Measurements from ENCODE around the gene ECD. TPM values are rescaled to one million over a fixed set of nuclear protein-coding genes. Genes with fewer than 3 reads are reported as not detected.

The ECD gene
- polyA plus RNA-seq, 2 of the 4 experiments (the other 2 are of a cell fraction), result 26.5 to 53.6 TPM

GRCh38 chr10:73168465-73168803 lies 626 bp upstream of the ECD start (continued):
- no peak for TF ChIP-seq MAFK (IDR thresholded peaks at IDR 0.05; ENCODE audit: partially characterized antibody)
- no peak for TF ChIP-seq MAX (IDR thresholded peaks at IDR 0.05)
- no peak for TF ChIP-seq EHF (CRISPR knock-in tag; IDR thresholded peaks at IDR 0.05)
- TF ChIP-seq BHLHE40 (IDR thresholded peaks at IDR 0.05; ENCODE audit: low read depth, low read length), result no peak

- POLR2A ChIA-PET, result interaction anchor here (0.6 to 1.7 kb wide), 2 partner anchors 25 to 79 kb away, joined by 4 to 13 read pairs; partner anchors contain the start of gene DNAJC9
- ATAC-seq, result no peak
- peak overlapping the region; percentile 68 for H3K4me3 ChIP-seq
- CTCF ChIA-PET, result no interaction called here
- no peaks in the 10 kb centered on the region for H3K9me3 ChIP-seq
- FAIRE-seq, result no peak
- 9% methylated on average over 5 of the region's 5 CpGs for WGBS (ENCODE audit: missing lambda C conversion rate)
- peak in 1 of 2 experiments; percentile 11 for DNase-seq (ENCODE audit: low read depth in 1 of 2, low spot score in 1 of 2)
- 0 out of 3 replicates have a peak, but pooled peaks cover 6% of the 10 kb centered on the region for H3K4me1 ChIP-seq
- no peak for TF ChIP-seq CHD2 (IDR thresholded peaks at IDR 0.05; ENCODE audit: low read length, partially characterized antibody)
- no peak for TF ChIP-seq FOXS1 (CRISPR knock-in tag; IDR thresholded peaks at IDR 0.05)
- no peak for TF ChIP-seq MAFK (IDR thresholded peaks at IDR 0.05; ENCODE audit: partially characterized antibody)
- no peak for TF ChIP-seq HEYL (CRISPR knock-in tag; IDR thresholded peaks at IDR 0.05)
- TF ChIP-seq PHF8 (IDR thresholded peaks at IDR 0.05; ENCODE audit: borderline replicate concordance, low read depth), result no peak
- peak overlapping the region; percentile 77 to 95 for H3K27ac ChIP-seq
- H3K4me2 ChIP-seq, result peak overlapping the region; percentile 68
These were observed 388 bp downstream of the ECD start for GRCh38 chr10:73167458-73167782.

- Histone ChIP-seq H3K4me2 (peak overlapping the region; percentile 68), H3K4me1 (0 out of 3 replicates have a peak, but pooled peaks cover 6% of the 10 kb centered on the region), H3K4me3 (peak overlapping the region; percentile 68), H3K27ac (no peak overlapping the region), H3K9me3 (peaks cover under 1% of the 10 kb centered on the region; the same call in 1 of the 3 replicates)
- ATAC-seq, result no peak
- no peak for FAIRE-seq
- ChIA-PET POLR2A (no interaction called here), CTCF (no interaction called here)
- no peak for TF ChIP-seq CHD4 (IDR thresholded peaks at IDR 0.05; ENCODE audit: borderline replicate concordance)
- TF ChIP-seq KDM1A (IDR thresholded peaks at IDR 0.05; ENCODE audit: low read depth), result 0 out of 2 replicates have a peak, but pooled peaks have one; percentile 26
- no peak for DNase-seq (ENCODE audit: low read depth in 1 of 2, low spot score in 1 of 2)
- 73% methylated on average over 2 of the region's 2 CpGs for WGBS (ENCODE audit: missing lambda C conversion rate)
These were observed 836 bp downstream of the ECD start for GRCh38 chr10:73166972-73167371.

- no peak for DNase-seq (ENCODE audit: low read depth in 1 of 2, low spot score in 1 of 2)
- POLR2A ChIA-PET, result no interaction called here
- H3K4me3 ChIP-seq, result no peak overlapping the region
- peaks cover 6% of the 10 kb centered on the region; the same call in 1 of the 3 replicates for H3K9me3 ChIP-seq
- ATAC-seq, result no peak
- 97% methylated on average over 2 of the region's 2 CpGs for WGBS (ENCODE audit: missing lambda C conversion rate)
- no peak overlapping the region for H3K27ac ChIP-seq
- TF ChIP-seq E2F6 (IDR thresholded peaks at IDR 0.05; ENCODE audit: borderline replicate concordance, low read depth) (no peak), KDM1A (IDR thresholded peaks at IDR 0.05; ENCODE audit: low read depth) (no peak), HDAC2 (IDR thresholded peaks at IDR 0.05) (no peak), RFX5 (IDR thresholded peaks at IDR 0.05) (no peak), JUN (IDR thresholded peaks at IDR 0.05) (no peak), REST (IDR thresholded peaks at IDR 0.05) (no peak), HOXA7 (CRISPR knock-in tag; IDR thresholded peaks at IDR 0.05) (no peak), TP53 (CRISPR knock-in tag; IDR thresholded peaks at IDR 0.05) (no peak), POLR2AphosphoS2 (conservative IDR thresholded peaks at IDR 0.05; ENCODE audit: low read length) (no peak), MYC (IDR thresholded peaks at IDR 0.05; ENCODE audit: borderline replicate concordance, low read length) (no peak), ATOH8 (CRISPR knock-in tag; IDR thresholded peaks at IDR 0.05; ENCODE audit: low read depth) (no peak), EHMT2 (IDR thresholded peaks at IDR 0.05; ENCODE audit: low read depth) (no peak)
- H3K4me1 ChIP-seq, result no peaks in the 10 kb centered on the region
- FAIRE-seq, result no peak
- CTCF ChIA-PET, result interaction anchor here (1.0 to 1.8 kb wide), 3 partner anchors 8 to 67 kb away, joined by 4 to 5 read pairs (median 5); partner anchors contain the start of gene P4HA1
- no peak overlapping the region for H3K4me2 ChIP-seq
These were observed 4.7 kb downstream of the ECD start for GRCh38 chr10:73163096-73163495.
